ENCODE measurements around the gene TFIP11.

The TFIP11 gene

GRCh38 chr22:26508148-26508547 lies 4.1 kb downstream of the TFIP11 start:
- no peak for DNase-seq (ENCODE audit: low read depth in 3 of 3)

GRCh38 chr22:26503758-26504157 lies 8.5 kb downstream of the TFIP11 start:
- DNase-seq (ENCODE audit: low read depth in 3 of 3), result no peak

GRCh38 chr22:26502688-26503561 lies 9.3 kb downstream of the TFIP11 start:
- DNase-seq (ENCODE audit: low read depth in 3 of 3), result peak in 1 of 3 experiments; percentile 15

- no peak for DNase-seq (ENCODE audit: low read depth in 3 of 3)
These were observed 10.3 kb downstream of the TFIP11 start for GRCh38 chr22:26501996-26502395.

- DNase-seq (ENCODE audit: low read depth in 3 of 3), result no peak
These were observed 13.0 kb downstream of the TFIP11 start for GRCh38 chr22:26499188-26499703.

- DNase-seq (ENCODE audit: low read depth in 3 of 3), result no peak
These were observed 15.8 kb downstream of the TFIP11 start for GRCh38 chr22:26496456-26496855.

GRCh38 chr22:26494506-26494905 lies 17.8 kb downstream of the TFIP11 start:
- DNase-seq (ENCODE audit: low read depth in 3 of 3), result no peak

- DNase-seq (ENCODE audit: low read depth in 3 of 3), result no peak
These were observed 20.1 kb downstream of the TFIP11 start for GRCh38 chr22:26492220-26492619.

- DNase-seq (ENCODE audit: low read depth in 3 of 3), result no peak
These were observed 22.7 kb downstream of the TFIP11 start for GRCh38 chr22:26489447-26490036.

GRCh38 chr22:26487996-26488395 lies 24.3 kb downstream of the TFIP11 start:
- no peak for DNase-seq (ENCODE audit: low read depth in 3 of 3)

- DNase-seq (ENCODE audit: low read depth in 3 of 3), result no peak
These were observed 25.9 kb downstream of the TFIP11 start for GRCh38 chr22:26486394-26486793.

- no peak for DNase-seq (ENCODE audit: low read depth in 3 of 3)
These were observed 26.4 kb downstream of the TFIP11 start for GRCh38 chr22:26485806-26486390.

- no peak for DNase-seq (ENCODE audit: low read depth in 3 of 3)
These were observed 27.3 kb downstream of the TFIP11 start for GRCh38 chr22:26485013-26485412.

- DNase-seq (ENCODE audit: low read depth in 3 of 3), result no peak
These were observed 27.9 kb downstream of the TFIP11 start for GRCh38 chr22:26484360-26484706.

GRCh38 chr22:26483439-26484359 lies 28.6 kb downstream of the TFIP11 start, which contains the start of the genes HPS4 and SRRD:
TSS of gene HPS4 (minus strand) at chr22:26483783. CDS start at chr22:26481762, 2,021 bp downstream.
TSS of gene SRRD (plus strand) at chr22:26483877. CDS start at chr22:26483891, 14 bp downstream.
- DNase-seq (ENCODE audit: low read depth in 3 of 3), result peak; percentile 81 to 89 (median 88)

- DNase-seq (ENCODE audit: low read depth in 3 of 3), result no peak
These were observed 29.2 kb downstream of the TFIP11 start for GRCh38 chr22:26483043-26483438.

GRCh38 chr22:26482161-26482560 lies 30.1 kb downstream of the TFIP11 start:
- DNase-seq (ENCODE audit: low read depth in 3 of 3), result no peak

GRCh38 chr22:26481694-26482093 lies 30.6 kb downstream of the TFIP11 start:
- DNase-seq (ENCODE audit: low read depth in 3 of 3), result no peak

GRCh38 chr22:26481112-26481693 lies 31.1 kb downstream of the TFIP11 start:
- no peak for DNase-seq (ENCODE audit: low read depth in 3 of 3)

- no peak for DNase-seq (ENCODE audit: low read depth in 3 of 3)
These were observed 31.7 kb downstream of the TFIP11 start for GRCh38 chr22:26480611-26480932.

All from stimulated activated CD4-positive, alpha-beta T cell treated with anti-CD3 and anti-CD28 coated beads, TNF-alpha, amount 100 ng/mL, for 4 hours (primary cell).